GM12801 (cell line): Measurements from ENCODE around the gene COL25A1.

Experiments used
- CTCF ChIP-seq: IDR thresholded peaks from one replicate; pipeline ENCODE4 v1.5.1; 2011; ENCODE audit warnings: control low read depth; ENCODE audit not compliant: insufficient read length; ENCODE audit errors: extremely low read depth

The COL25A1 gene

GRCh38 chr4:109051054-109051453, 251.4 kb downstream of the COL25A1 start:
- TF ChIP-seq CTCF, result no peak

GRCh38 chr4:109049926-109050325, 252.5 kb downstream of the COL25A1 start:
- no peak for TF ChIP-seq CTCF

- no peak for TF ChIP-seq CTCF
Measured at GRCh38 chr4:109046471-109047201, 255.8 kb downstream of the COL25A1 start.

- TF ChIP-seq CTCF, result no peak
Measured at GRCh38 chr4:109044431-109044830, 258.0 kb downstream of the COL25A1 start.

GRCh38 chr4:109043286-109043685, 259.2 kb downstream of the COL25A1 start:
- TF ChIP-seq CTCF, result no peak

- no peak for TF ChIP-seq CTCF
Measured at GRCh38 chr4:109041463-109042360, 260.7 kb downstream of the COL25A1 start.

GRCh38 chr4:109040441-109040840, 262.0 kb downstream of the COL25A1 start:
- TF ChIP-seq CTCF, result no peak
